ENCODE data around the gene CA14. TPM values are rescaled to one million over a fixed set of nuclear protein-coding genes. Genes with fewer than 3 reads are reported as not detected.

CA14 gene
- total and polyA plus RNA-seq, 9 of the 15 experiments (the other 6 are each of a cell fraction or from before 2014, with no cell fraction given): 0.13 to 0.57 (median 0.26) TPM; not detected in 1

DNA sequence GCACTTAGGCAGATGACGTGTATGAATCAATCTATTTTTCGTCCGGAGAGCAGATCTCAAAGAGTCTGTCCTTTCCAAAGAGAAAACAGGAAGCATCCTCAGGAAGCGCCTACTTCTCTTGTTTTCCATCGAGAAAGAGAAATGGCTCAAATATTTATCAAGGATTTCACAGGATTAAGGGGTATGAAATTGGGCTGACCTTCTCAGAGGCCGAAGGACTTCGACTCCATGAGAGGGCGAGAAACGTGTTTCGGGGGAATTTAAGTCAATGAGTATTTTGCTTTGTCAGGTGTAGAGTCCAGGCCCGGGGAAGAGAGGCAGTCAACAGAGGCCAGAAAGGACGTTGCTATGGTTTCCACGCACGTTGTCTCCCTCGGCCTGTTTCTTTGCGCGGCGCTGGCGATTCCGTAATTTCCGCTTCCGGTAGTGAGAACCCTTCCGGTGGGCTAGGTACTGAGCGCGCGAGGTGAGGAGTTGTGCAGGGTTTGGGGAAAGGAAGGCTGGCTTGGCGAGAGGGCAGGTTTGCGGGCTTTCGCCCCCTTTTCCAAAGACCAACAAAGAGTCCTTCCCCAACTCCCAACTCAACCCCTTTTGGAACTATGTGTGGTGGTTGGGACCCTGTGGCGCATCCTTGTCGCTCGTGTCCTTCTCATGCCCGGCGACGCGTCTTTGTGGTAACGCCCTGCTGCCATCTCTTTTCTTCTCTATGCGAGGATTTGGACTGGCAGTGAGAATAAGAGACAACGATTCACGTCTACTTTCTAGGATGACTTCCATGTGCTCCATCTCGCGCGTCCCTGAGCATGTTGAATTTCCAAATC, 36.1 kb downstream of the CA14 start, which contains the start of gene MRPS21 (continued):
- TF ChIP-seq, protein P1, sequence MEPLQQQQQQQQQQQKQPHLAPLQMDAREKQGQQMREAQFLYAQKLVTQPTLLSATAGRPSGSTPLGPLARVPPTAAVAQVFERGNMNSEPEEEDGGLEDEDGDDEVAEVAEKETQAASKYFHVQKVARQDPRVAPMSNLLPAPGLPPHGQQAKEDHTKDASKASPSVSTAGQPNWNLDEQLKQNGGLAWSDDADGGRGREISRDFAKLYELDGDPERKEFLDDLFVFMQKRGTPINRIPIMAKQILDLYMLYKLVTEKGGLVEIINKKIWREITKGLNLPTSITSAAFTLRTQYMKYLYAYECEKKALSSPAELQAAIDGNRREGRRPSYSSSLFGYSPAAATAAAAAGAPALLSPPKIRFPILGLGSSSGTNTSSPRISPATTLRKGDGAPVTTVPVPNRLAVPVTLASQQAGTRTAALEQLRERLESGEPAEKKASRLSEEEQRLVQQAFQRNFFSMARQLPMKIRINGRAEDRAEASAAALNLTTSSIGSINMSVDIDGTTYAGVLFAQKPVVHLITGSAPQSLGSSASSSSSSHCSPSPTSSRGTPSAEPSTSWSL (CRISPR knock-in tag; IDR thresholded peaks at IDR 0.05; ENCODE audit: borderline replicate concordance): no peak
- TF ChIP-seq MAZ (CRISPR knock-in tag; conservative IDR thresholded peaks at IDR 0.05 in 1 of 2, IDR thresholded peaks at IDR 0.05 in 1 of 2) (peak in 1 of 2 experiments; percentile 49; a peak in 1 of 4 replicates), POLR2B (IDR thresholded peaks at IDR 0.05; ENCODE audit: low read depth, partially characterized antibody) (peak; percentile 88), ARID1B (IDR thresholded peaks at IDR 0.05) (no peak), ZC3H11A (IDR thresholded peaks at IDR 0.05; ENCODE audit: low read depth, low read length) (no peak), PRDM10 (IDR thresholded peaks at IDR 0.05; ENCODE audit: partially characterized antibody) (peak; percentile 55), CREB3 (tag; conservative IDR thresholded peaks at IDR 0.05; ENCODE audit: low read depth) (peak; percentile 78; the same call in 1 of the 2 replicates), KAT8 (IDR thresholded peaks at IDR 0.05; ENCODE audit: low read depth) (no peak), TAL1 (IDR thresholded peaks at IDR 0.05) (no peak), GTF2F1 (IDR thresholded peaks at IDR 0.05; ENCODE audit: low read depth, low read length) (no peak; the same call in 1 of the 2 replicates), ZNF830 (CRISPR knock-in tag; IDR thresholded peaks at IDR 0.05) (no peak), TCFL5 (CRISPR knock-in tag; conservative IDR thresholded peaks at IDR 0.05) (no peak), MLLT1 (IDR thresholded peaks at IDR 0.05) (no peak), CHCHD3 (CRISPR knock-in tag; IDR thresholded peaks at IDR 0.05) (no peak)
- TF ChIP-seq, protein P2, sequence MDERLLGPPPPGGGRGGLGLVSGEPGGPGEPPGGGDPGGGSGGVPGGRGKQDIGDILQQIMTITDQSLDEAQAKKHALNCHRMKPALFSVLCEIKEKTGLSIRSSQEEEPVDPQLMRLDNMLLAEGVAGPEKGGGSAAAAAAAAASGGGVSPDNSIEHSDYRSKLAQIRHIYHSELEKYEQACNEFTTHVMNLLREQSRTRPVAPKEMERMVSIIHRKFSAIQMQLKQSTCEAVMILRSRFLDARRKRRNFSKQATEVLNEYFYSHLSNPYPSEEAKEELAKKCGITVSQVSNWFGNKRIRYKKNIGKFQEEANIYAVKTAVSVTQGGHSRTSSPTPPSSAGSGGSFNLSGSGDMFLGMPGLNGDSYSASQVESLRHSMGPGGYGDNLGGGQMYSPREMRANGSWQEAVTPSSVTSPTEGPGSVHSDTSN (CRISPR knock-in tag; IDR thresholded peaks at IDR 0.05; ENCODE audit: low read depth): no peak
- TF ChIP-seq, protein P2 (tag; conservative IDR thresholded peaks at IDR 0.05; ENCODE audit: low read depth): no peak

Measured in K562 (cell line).